ENCODE measurements around the gene MEX3D.

Gene MEX3D

GRCh38 chr19:1576242-1577089, 8.3 kb upstream of the MEX3D start:
- POLR2A ChIA-PET = interaction anchor here (0.9 to 5.0 kb wide), 2 partner anchors 11 to 14 kb away, joined by 3 to 19 read pairs; no protein-coding TSS in a partner anchor
- CTCF ChIA-PET = no interaction called here
- no peak for TF ChIP-seq SUZ12 (IDR thresholded peaks at IDR 0.05)
- TF ChIP-seq CTBP1 (IDR thresholded peaks at IDR 0.05; ENCODE audit: borderline replicate concordance) = no peak
- no peak for TF ChIP-seq HDGF (IDR thresholded peaks at IDR 0.05; ENCODE audit: borderline replicate concordance)
- no peak for TF ChIP-seq SP1 (IDR thresholded peaks at IDR 0.05)
- no peak for TF ChIP-seq FOXM1 (IDR thresholded peaks at IDR 0.05; ENCODE audit: borderline replicate concordance)
- TF ChIP-seq FOXA1 (IDR thresholded peaks at IDR 0.05) = no peak
- DNase-seq (ENCODE audit: extremely low spot score) = no peak

- DNase-seq (ENCODE audit: extremely low spot score) = no peak
- POLR2A ChIA-PET = interaction anchor here (0.9 to 5.0 kb wide), 2 partner anchors 12 to 15 kb away, joined by 3 to 19 read pairs; no protein-coding TSS in a partner anchor
- TF ChIP-seq FOXM1 (IDR thresholded peaks at IDR 0.05; ENCODE audit: borderline replicate concordance) (no peak), BHLHE40 (IDR thresholded peaks at IDR 0.05; ENCODE audit: borderline replicate concordance) (no peak), FOXA1 (IDR thresholded peaks at IDR 0.05) (no peak), LEF1 (IDR thresholded peaks at IDR 0.05; ENCODE audit: borderline replicate concordance) (no peak), NFRKB (IDR thresholded peaks at IDR 0.05) (no peak), TARDBP (IDR thresholded peaks at IDR 0.05) (no peak), ARNT (IDR thresholded peaks at IDR 0.05) (no peak), ZNF384 (IDR thresholded peaks at IDR 0.05) (no peak), FOXK2 (IDR thresholded peaks at IDR 0.05) (no peak), SP1 (IDR thresholded peaks at IDR 0.05) (no peak), ELF4 (IDR thresholded peaks at IDR 0.05) (no peak), CTBP1 (IDR thresholded peaks at IDR 0.05; ENCODE audit: borderline replicate concordance) (no peak), SUZ12 (IDR thresholded peaks at IDR 0.05) (no peak), HDGF (IDR thresholded peaks at IDR 0.05; ENCODE audit: borderline replicate concordance) (no peak), L3MBTL2 (conservative IDR thresholded peaks at IDR 0.05) (no peak), PKNOX1 (IDR thresholded peaks at IDR 0.05) (no peak)
- CTCF ChIA-PET = no interaction called here
These were observed 7.5 kb upstream of the MEX3D start for GRCh38 chr19:1575323-1576241.

- DNase-seq (ENCODE audit: extremely low spot score) = no peak
- ChIA-PET CTCF (no interaction called here), POLR2A (interaction anchor here (5.0 kb wide), 1 partner anchor 16 kb away, joined by 19 read pairs; no protein-coding TSS in a partner anchor)
- TF ChIP-seq FOXK2 (IDR thresholded peaks at IDR 0.05) = no peak
- TF ChIP-seq ZNF384 (IDR thresholded peaks at IDR 0.05) = no peak
- no peak for TF ChIP-seq LEF1 (IDR thresholded peaks at IDR 0.05; ENCODE audit: borderline replicate concordance)
- TF ChIP-seq TARDBP (IDR thresholded peaks at IDR 0.05) = no peak
- no peak for TF ChIP-seq ELF4 (IDR thresholded peaks at IDR 0.05)
- no peak for TF ChIP-seq BHLHE40 (IDR thresholded peaks at IDR 0.05; ENCODE audit: borderline replicate concordance)
- TF ChIP-seq HDGF (IDR thresholded peaks at IDR 0.05; ENCODE audit: borderline replicate concordance) = no peak
- TF ChIP-seq CTBP1 (IDR thresholded peaks at IDR 0.05; ENCODE audit: borderline replicate concordance) = no peak
- TF ChIP-seq SUZ12 (IDR thresholded peaks at IDR 0.05) = no peak
- TF ChIP-seq L3MBTL2 (conservative IDR thresholded peaks at IDR 0.05) = no peak
- no peak for TF ChIP-seq FOXM1 (IDR thresholded peaks at IDR 0.05; ENCODE audit: borderline replicate concordance)
- no peak for TF ChIP-seq FOXA1 (IDR thresholded peaks at IDR 0.05)
- no peak for TF ChIP-seq SP1 (IDR thresholded peaks at IDR 0.05)
- no peak for TF ChIP-seq NFRKB (IDR thresholded peaks at IDR 0.05)
- TF ChIP-seq PKNOX1 (IDR thresholded peaks at IDR 0.05) = no peak
- TF ChIP-seq ARNT (IDR thresholded peaks at IDR 0.05) = no peak
These were observed 6.4 kb upstream of the MEX3D start for GRCh38 chr19:1574354-1575136.

- CTCF ChIA-PET = interaction anchor here (0.6 kb wide), 1 partner anchor 141 kb away, joined by 3 read pairs; no protein-coding TSS in a partner anchor
- POLR2A ChIA-PET = interaction anchor here (1.0 to 1.2 kb wide), 2 partner anchors 17 to 18 kb away, joined by 3 to 4 read pairs; no protein-coding TSS in a partner anchor
- TF ChIP-seq ELF4 (IDR thresholded peaks at IDR 0.05) (no peak), NFRKB (IDR thresholded peaks at IDR 0.05) (no peak), SP1 (IDR thresholded peaks at IDR 0.05) (no peak), SUZ12 (IDR thresholded peaks at IDR 0.05) (no peak), TARDBP (IDR thresholded peaks at IDR 0.05) (no peak), PKNOX1 (IDR thresholded peaks at IDR 0.05) (no peak), BHLHE40 (IDR thresholded peaks at IDR 0.05; ENCODE audit: borderline replicate concordance) (no peak)
- no peak for DNase-seq (ENCODE audit: extremely low spot score)
These were observed 4.7 kb upstream of the MEX3D start for GRCh38 chr19:1572795-1573194.

GRCh38 chr19:1571358-1571757, 3.2 kb upstream of the MEX3D start:
- POLR2A ChIA-PET = no interaction called here
- CTCF ChIA-PET = no interaction called here
- DNase-seq (ENCODE audit: extremely low spot score) = no peak
- TF ChIP-seq FOXA1 (IDR thresholded peaks at IDR 0.05) (no peak), ELF4 (IDR thresholded peaks at IDR 0.05) (no peak), TARDBP (IDR thresholded peaks at IDR 0.05) (no peak), CTBP1 (IDR thresholded peaks at IDR 0.05; ENCODE audit: borderline replicate concordance) (no peak), L3MBTL2 (conservative IDR thresholded peaks at IDR 0.05) (no peak), PKNOX1 (IDR thresholded peaks at IDR 0.05) (no peak), FOXM1 (IDR thresholded peaks at IDR 0.05; ENCODE audit: borderline replicate concordance) (no peak)

Data from HEK293T (cell line).